Keratinocyte (primary cell): ENCODE measurements around the gene SDCCAG8. TPM values are rescaled to one million over a fixed set of nuclear protein-coding genes. Genes with fewer than 3 reads are reported as not detected.

ENCODE experiments used
- DNase-seq: peaks from one replicate; pipeline ENCODE4 v3.0.0-alpha.2; 2011; ENCODE audit warnings: low read depth, missing footprints, low spot score
- FAIRE-seq: peaks from 2 replicates; lab custom pipeline; 2011; peaks lifted over from hg19 to GRCh38; lab: Jason Lieb, UNC
- H2AFZ ChIP-seq: 2 replicates; pipeline ENCODE4 v1.6.0; 2012; ENCODE audit warnings: low read length, control low read depth, inconsistent platforms; ENCODE audit not compliant: control insufficient read depth
- H3K27ac ChIP-seq: 2 replicates; pipeline ENCODE4 v1.5.1; 2011; ENCODE audit warnings: low read length; ENCODE audit not compliant: control insufficient read depth, insufficient read depth
- H3K27me3 ChIP-seq: 3 replicates; pipeline ENCODE4 v1.6.0; 2011; ENCODE audit warnings: low read length; ENCODE audit not compliant: control insufficient read depth, insufficient read depth; ENCODE audit errors: extremely low read depth
- H3K36me3 ChIP-seq, 2 experiments: 2 replicates in 1 of 2; 3 replicates in 1 of 2; pipeline ENCODE4 v1.5.1; 2011; ENCODE audit warnings: low read length in 2 of 2, mild to moderate bottlenecking in 1 of 2; ENCODE audit not compliant: control insufficient read depth in 2 of 2, insufficient read depth in 2 of 2; ENCODE audit errors: extremely low read depth in 1 of 2
- H3K4me1 ChIP-seq: 3 replicates; pipeline ENCODE4 v1.5.1; 2011; ENCODE audit warnings: low read length; ENCODE audit not compliant: control insufficient read depth, insufficient read depth; ENCODE audit errors: extremely low read depth
- H3K4me2 ChIP-seq: 3 replicates; pipeline ENCODE4 v1.6.0; 2011; ENCODE audit warnings: low read depth, low read length; ENCODE audit not compliant: control insufficient read depth, insufficient read depth; ENCODE audit errors: extremely low read depth
- H3K4me3 ChIP-seq, 3 experiments: fragments of 200-600 bp in 1 of 3; sonication (generic) in 1 of 3; 2 replicates in 2 of 3; 3 replicates in 1 of 3; pipeline ENCODE4 v1.5.1; 2011 to 2016; ENCODE audit warnings: low read length in 3 of 3, mild to moderate bottlenecking in 3 of 3, control low read depth in 2 of 3, inconsistent platforms in 1 of 3, low read depth in 1 of 3, mixed read lengths in 1 of 3, mixed run types in 1 of 3, moderate library complexity in 1 of 3; ENCODE audit not compliant: control insufficient read depth in 2 of 3, insufficient read depth in 2 of 3; ENCODE audit errors: extremely low read depth in 1 of 3
- H3K79me2 ChIP-seq: 2 replicates; pipeline ENCODE4 v1.6.0; 2012; ENCODE audit warnings: low read length; ENCODE audit not compliant: control insufficient read depth, insufficient read depth
- H3K9ac ChIP-seq: 3 replicates; pipeline ENCODE4 v1.6.0; 2011; ENCODE audit warnings: low read length; ENCODE audit not compliant: control insufficient read depth, insufficient read depth; ENCODE audit errors: extremely low read depth
- H3K9me1 ChIP-seq: 3 replicates; pipeline ENCODE4 v1.6.0; 2011; ENCODE audit warnings: low read length; ENCODE audit not compliant: control insufficient read depth, insufficient read depth; ENCODE audit errors: extremely low read depth
- H3K9me3 ChIP-seq: 2 replicates; pipeline ENCODE4 v1.5.1; 2012; ENCODE audit warnings: low read depth, low read length; ENCODE audit not compliant: control insufficient read depth
- H4K20me1 ChIP-seq: 3 replicates; pipeline ENCODE4 v1.6.0; 2011; ENCODE audit warnings: low read length; ENCODE audit not compliant: control insufficient read depth, insufficient read depth; ENCODE audit errors: extremely low read depth
- CTCF ChIP-seq, 3 experiments: IDR thresholded peaks in 1 of 3; conservative IDR thresholded peaks in 1 of 3; optimal IDR thresholded peaks in 1 of 3; 2 replicates in 2 of 3; 3 replicates in 1 of 3; pipeline versions ENCODE3 to v1.5.1; 2011; ENCODE audit warnings: low read length in 3 of 3, mild to moderate bottlenecking in 3 of 3, moderate library complexity in 2 of 3, control low read depth in 1 of 3, inconsistent platforms in 1 of 3; ENCODE audit not compliant: insufficient read depth in 2 of 3; ENCODE audit errors: extremely low read depth in 1 of 3
- EZH2 ChIP-seq: IDR thresholded peaks from one replicate; pipeline ENCODE4 v1.6.1; 2012; ENCODE audit warnings: inconsistent platforms, mild to moderate bottlenecking, low read length, moderate library complexity
- dilution Hi-C: fragments of 300-500 bp; cut with MboI; formaldehyde crosslinking; loops from one replicate; pipeline ENCODE4 v1.7.0; 2020; ENCODE audit warnings: low sequenced_read_pairs; ENCODE audit not compliant: extremely low pct_ligation_motif_present
- polyA plus RNA-seq, 5 experiments: library from polyadenylated mRNA; depleted of rRNA in 3 of 5; stranded (reverse) in 3 of 5; stranded (forward) in 1 of 5; unstranded in 1 of 5; fragments of >200 nt; gene quantifications; 1 replicate in 1 of 5; 2 replicates in 3 of 5; 3 replicates in 1 of 5; pipeline versions ENCODE4 v1.2.1 to v1.2.3, GENCODE V29; 2011 to 2012; ENCODE audit warnings: missing spikeins in 2 of 5, low read depth in 1 of 5, low replicate concordance in 1 of 5

SDCCAG8 gene
- polyA plus RNA-seq, 1 donor (not counting 4 experiments of a cell fraction or from before 2014, with no cell fraction given): 61.6 TPM

GRCh38 chr1:243345205-243345604 lies 89.4 kb downstream of the SDCCAG8 start:
- Histone ChIP-seq H3K79me2 (no peaks in the 10 kb centered on the region), H3K9me3 (no peaks in the 10 kb centered on the region), H3K4me3 (no peak overlapping the region), H3K27ac (no peak overlapping the region), H4K20me1 (no peaks in the 10 kb centered on the region), H3K4me1 (no peaks in the 10 kb centered on the region), H3K9me1 (no peaks in the 10 kb centered on the region), H3K36me3 (peaks cover 5 to 6% of the 10 kb centered on the region in 2 experiments), H3K9ac (no peak overlapping the region), H2AFZ (no peak overlapping the region), H3K27me3 (no peaks in the 10 kb centered on the region), H3K4me2 (no peak overlapping the region)
- DNase-seq: no peak
- TF ChIP-seq EZH2 (no peak), CTCF (optimal IDR thresholded peaks at IDR 0.05 in 1 of 3, IDR thresholded peaks at IDR 0.05 in 1 of 3, conservative IDR thresholded peaks at IDR 0.05 in 1 of 3; ENCODE audit: extremely low read depth in 1 of 3, insufficient read depth in 2 of 3, low read length in 3 of 3) (no peak)
- FAIRE-seq: no peak
- dilution Hi-C loops: no loop called here

- dilution Hi-C loops: no loop called here
- no peak overlapping the region for H3K9ac ChIP-seq
- FAIRE-seq (no peak), DNase-seq (no peak)
- H3K36me3 ChIP-seq: peaks cover 7% of the 10 kb centered on the region in 2 experiments
- no peak overlapping the region for H3K27ac ChIP-seq
- no peaks in the 10 kb centered on the region for H3K4me1 ChIP-seq
- H2AFZ ChIP-seq: no peak overlapping the region
- TF ChIP-seq CTCF (optimal IDR thresholded peaks at IDR 0.05 in 1 of 3, IDR thresholded peaks at IDR 0.05 in 1 of 3, conservative IDR thresholded peaks at IDR 0.05 in 1 of 3; ENCODE audit: extremely low read depth in 1 of 3, insufficient read depth in 2 of 3, low read length in 3 of 3): no peak
- no peak for TF ChIP-seq EZH2
- no peak overlapping the region for H3K4me2 ChIP-seq
- H4K20me1 ChIP-seq: no peaks in the 10 kb centered on the region
- no peaks in the 10 kb centered on the region for H3K9me1 ChIP-seq
- H3K79me2 ChIP-seq: no peaks in the 10 kb centered on the region
- H3K9me3 ChIP-seq: no peaks in the 10 kb centered on the region
- H3K27me3 ChIP-seq: no peaks in the 10 kb centered on the region
- H3K4me3 ChIP-seq: no peak overlapping the region
These were observed 90.2 kb downstream of the SDCCAG8 start for GRCh38 chr1:243346016-243346415.
